ENCODE data around the gene DMAC2.

DMAC2 gene

GRCh38 chr19:41408256-41408655 lies 31.5 kb downstream of the DMAC2 start:
- Histone ChIP-seq H4K8ac (ENCODE audit: low read depth, low read length) (no peak overlapping the region), H3K23ac (ENCODE audit: low read length) (no peak overlapping the region), H3K56ac (ENCODE audit: low read length) (no peak overlapping the region), H3K4ac (ENCODE audit: low read depth, low read length) (no peak overlapping the region), H2BK5ac (ENCODE audit: low read length) (no peak overlapping the region), H2BK120ac (ENCODE audit: low read depth, low read length) (no peak overlapping the region), H3K27me3 (ENCODE audit: insufficient read depth, low read length, poor library complexity) (no peaks in the 10 kb centered on the region), H2AK5ac (ENCODE audit: low read length) (no peak overlapping the region), H3K9ac (ENCODE audit: low read length) (no peak overlapping the region), H3K4me1 (ENCODE audit: control insufficient read depth, low read depth, low read length) (peaks cover 5% of the 10 kb centered on the region), H3K4me3 (ENCODE audit: low read length) (no peak overlapping the region), H3K4me2 (ENCODE audit: low read length) (no peak overlapping the region), H3K36me3 (ENCODE audit: control insufficient read depth, insufficient read depth, low read length) (no peaks in the 10 kb centered on the region), H2BK15ac (replicated peaks; ENCODE audit: low read depth) (no peak overlapping the region), H4K5ac (ENCODE audit: low read length) (no peak overlapping the region), H3K18ac (ENCODE audit: low read length) (no peak overlapping the region), H3K79me2 (ENCODE audit: control insufficient read depth, insufficient read depth, low read length) (no peaks in the 10 kb centered on the region), H3K27ac (ENCODE audit: low read depth, low read length) (no peak overlapping the region), H3K79me1 (ENCODE audit: low read length) (no peaks in the 10 kb centered on the region)
- no CpG with 5 or more reads among the region's 4 CpGs for WGBS (ENCODE audit: extremely low coverage, insufficient coverage, low lambda C conversion rate)
- DNase-seq, result peak; percentile 59

DNA sequence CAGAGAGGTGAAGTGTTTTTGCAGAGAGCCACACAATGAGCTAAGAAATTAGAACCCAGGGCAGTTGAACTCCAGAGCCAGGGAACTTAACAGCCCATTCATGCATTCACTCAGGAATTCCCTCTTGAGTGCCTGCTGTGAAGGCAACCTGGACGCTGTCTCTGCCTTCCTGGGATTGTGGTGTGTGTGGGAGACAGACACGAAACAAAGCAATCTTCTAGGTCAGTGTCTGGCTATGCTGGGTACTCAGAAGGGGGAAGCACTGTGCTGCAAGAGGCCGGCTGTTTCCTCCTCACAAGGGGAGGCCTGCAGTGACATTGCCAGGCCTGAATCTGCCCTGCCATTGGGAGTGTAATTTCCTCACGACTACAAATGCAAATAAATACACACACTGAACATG lies 32.4 kb downstream of the DMAC2 start:
- H3K9ac ChIP-seq (ENCODE audit: low read length), result peak overlapping the region; percentile 50
- H3K56ac ChIP-seq (ENCODE audit: low read length), result peak overlapping the region; percentile 60
- no peak overlapping the region for H2BK15ac ChIP-seq (replicated peaks; ENCODE audit: low read depth)
- H3K4me1 ChIP-seq (ENCODE audit: control insufficient read depth, low read depth, low read length), result peaks cover 5% of the 10 kb centered on the region
- no peak overlapping the region for H4K5ac ChIP-seq (ENCODE audit: low read length)
- peak overlapping the region; percentile 71 for H3K27ac ChIP-seq (ENCODE audit: low read depth, low read length)
- H3K79me2 ChIP-seq (ENCODE audit: control insufficient read depth, insufficient read depth, low read length), result no peaks in the 10 kb centered on the region
- H3K23ac ChIP-seq (ENCODE audit: low read length), result no peak overlapping the region
- DNase-seq, result peak; percentile 67
- H3K36me3 ChIP-seq (ENCODE audit: control insufficient read depth, insufficient read depth, low read length), result no peaks in the 10 kb centered on the region
- H3K27me3 ChIP-seq (ENCODE audit: insufficient read depth, low read length, poor library complexity), result no peaks in the 10 kb centered on the region
- H3K4me2 ChIP-seq (ENCODE audit: low read length), result no peak overlapping the region
- no CpG with 5 or more reads among the region's 4 CpGs for WGBS (ENCODE audit: extremely low coverage, insufficient coverage, low lambda C conversion rate)
- no peak overlapping the region for H3K4me3 ChIP-seq (ENCODE audit: low read length)
- no peak overlapping the region for H2AK5ac ChIP-seq (ENCODE audit: low read length)
- no peak overlapping the region for H2BK5ac ChIP-seq (ENCODE audit: low read length)
- no peak overlapping the region for H4K8ac ChIP-seq (ENCODE audit: low read depth, low read length)
- H3K4ac ChIP-seq (ENCODE audit: low read depth, low read length), result no peak overlapping the region
- no peak overlapping the region for H2BK120ac ChIP-seq (ENCODE audit: low read depth, low read length)
- no peak overlapping the region for H3K18ac ChIP-seq (ENCODE audit: low read length)
- H3K79me1 ChIP-seq (ENCODE audit: low read length), result no peaks in the 10 kb centered on the region

DNA sequence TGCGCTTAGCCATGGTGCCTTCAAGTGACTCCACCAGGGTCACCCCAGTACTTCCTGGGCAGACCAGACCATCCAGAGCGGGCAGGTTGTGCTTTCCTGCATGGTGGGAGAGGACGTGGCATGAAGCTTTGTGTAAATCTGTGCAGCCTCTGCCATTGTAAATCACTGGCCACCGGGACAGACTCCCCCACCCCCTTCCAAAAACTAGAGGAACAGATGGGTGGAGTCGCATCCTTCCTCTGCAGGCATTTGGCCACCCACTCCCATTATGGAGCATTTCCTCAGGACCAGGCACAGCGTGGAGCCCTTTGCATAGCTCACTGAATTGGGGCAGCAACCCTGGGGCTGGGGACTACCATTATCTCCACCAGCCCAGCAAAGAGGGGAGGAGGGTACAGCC lies 33.9 kb downstream of the DMAC2 start:
- Histone ChIP-seq H3K56ac (ENCODE audit: low read length) (no peak overlapping the region), H3K4me2 (ENCODE audit: low read length) (no peak overlapping the region), H3K79me2 (ENCODE audit: control insufficient read depth, insufficient read depth, low read length) (no peaks in the 10 kb centered on the region), H3K27ac (ENCODE audit: low read depth, low read length) (no peak overlapping the region), H2BK120ac (ENCODE audit: low read depth, low read length) (no peak overlapping the region), H3K36me3 (ENCODE audit: control insufficient read depth, insufficient read depth, low read length) (no peaks in the 10 kb centered on the region), H3K79me1 (ENCODE audit: low read length) (no peaks in the 10 kb centered on the region), H2AK5ac (ENCODE audit: low read length) (no peak overlapping the region), H3K18ac (ENCODE audit: low read length) (no peak overlapping the region), H4K5ac (ENCODE audit: low read length) (no peak overlapping the region), H2BK15ac (replicated peaks; ENCODE audit: low read depth) (no peak overlapping the region), H3K4ac (ENCODE audit: low read depth, low read length) (no peak overlapping the region), H4K8ac (ENCODE audit: low read depth, low read length) (no peak overlapping the region), H3K9ac (ENCODE audit: low read length) (no peak overlapping the region), H2BK5ac (ENCODE audit: low read length) (no peak overlapping the region), H3K4me1 (ENCODE audit: control insufficient read depth, low read depth, low read length) (peaks cover 5% of the 10 kb centered on the region), H3K23ac (ENCODE audit: low read length) (no peak overlapping the region), H3K27me3 (ENCODE audit: insufficient read depth, low read length, poor library complexity) (no peaks in the 10 kb centered on the region), H3K4me3 (ENCODE audit: low read length) (no peak overlapping the region)
- WGBS (ENCODE audit: extremely low coverage, insufficient coverage, low lambda C conversion rate), result no CpG with 5 or more reads among the region's 6 CpGs
- DNase-seq, result no peak

- no peak overlapping the region for H2BK5ac ChIP-seq (ENCODE audit: low read length)
- H2BK120ac ChIP-seq (ENCODE audit: low read depth, low read length), result no peak overlapping the region
- peaks cover 3% of the 10 kb centered on the region for H3K79me2 ChIP-seq (ENCODE audit: control insufficient read depth, insufficient read depth, low read length)
- no peak overlapping the region for H3K23ac ChIP-seq (ENCODE audit: low read length)
- H3K79me1 ChIP-seq (ENCODE audit: low read length), result peaks cover 3% of the 10 kb centered on the region
- no peaks in the 10 kb centered on the region for H3K36me3 ChIP-seq (ENCODE audit: control insufficient read depth, insufficient read depth, low read length)
- no peak overlapping the region for H4K5ac ChIP-seq (ENCODE audit: low read length)
- no peak overlapping the region for H3K9ac ChIP-seq (ENCODE audit: low read length)
- H3K18ac ChIP-seq (ENCODE audit: low read length), result no peak overlapping the region
- no peak overlapping the region for H2AK5ac ChIP-seq (ENCODE audit: low read length)
- WGBS (ENCODE audit: extremely low coverage, insufficient coverage, low lambda C conversion rate), result no CpG with 5 or more reads among the region's 12 CpGs
- H3K4ac ChIP-seq (ENCODE audit: low read depth, low read length), result no peak overlapping the region
- no peak overlapping the region for H2BK15ac ChIP-seq (replicated peaks; ENCODE audit: low read depth)
- H3K4me2 ChIP-seq (ENCODE audit: low read length), result no peak overlapping the region
- H3K56ac ChIP-seq (ENCODE audit: low read length), result no peak overlapping the region
- no peak overlapping the region for H3K27ac ChIP-seq (ENCODE audit: low read depth, low read length)
- H3K4me1 ChIP-seq (ENCODE audit: control insufficient read depth, low read depth, low read length), result peaks cover 5% of the 10 kb centered on the region
- no peak overlapping the region for H3K4me3 ChIP-seq (ENCODE audit: low read length)
- H3K27me3 ChIP-seq (ENCODE audit: insufficient read depth, low read length, poor library complexity), result no peaks in the 10 kb centered on the region
- no peak overlapping the region for H4K8ac ChIP-seq (ENCODE audit: low read depth, low read length)
- no peak for DNase-seq
Measured at GRCh38 chr19:41403181-41403970, 36.3 kb downstream of the DMAC2 start.

DNA sequence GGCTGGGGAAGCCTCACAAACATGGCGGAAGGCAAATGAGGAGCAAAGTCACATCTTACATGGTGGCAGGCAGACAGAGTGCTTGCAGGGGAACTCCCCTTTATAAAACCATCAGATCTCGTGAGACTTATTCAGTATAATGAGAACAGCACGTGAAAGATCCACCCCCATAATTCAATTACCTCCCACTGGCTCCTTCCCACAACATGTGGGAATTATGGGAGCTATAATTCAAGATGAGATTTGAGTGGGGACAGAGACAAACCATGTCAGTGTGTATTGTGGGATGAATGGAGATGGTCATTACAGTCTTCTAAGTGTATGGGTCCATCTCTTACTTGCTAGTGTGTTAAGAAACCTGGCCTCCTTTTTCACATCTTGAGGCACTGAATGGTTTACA lies 37.7 kb downstream of the DMAC2 start:
- H3K27ac ChIP-seq (ENCODE audit: low read depth, low read length), result no peak overlapping the region
- no peak overlapping the region for H3K4me2 ChIP-seq (ENCODE audit: low read length)
- DNase-seq, result no peak
- H3K4me1 ChIP-seq (ENCODE audit: control insufficient read depth, low read depth, low read length), result no peaks in the 10 kb centered on the region
- H3K79me2 ChIP-seq (ENCODE audit: control insufficient read depth, insufficient read depth, low read length), result peaks cover 8% of the 10 kb centered on the region
- no peak overlapping the region for H2AK5ac ChIP-seq (ENCODE audit: low read length)
- no peak overlapping the region for H3K18ac ChIP-seq (ENCODE audit: low read length)
- H2BK15ac ChIP-seq (replicated peaks; ENCODE audit: low read depth), result no peak overlapping the region
- no peak overlapping the region for H4K8ac ChIP-seq (ENCODE audit: low read depth, low read length)
- no peak overlapping the region for H4K5ac ChIP-seq (ENCODE audit: low read length)
- H3K36me3 ChIP-seq (ENCODE audit: control insufficient read depth, insufficient read depth, low read length), result no peaks in the 10 kb centered on the region
- H3K23ac ChIP-seq (ENCODE audit: low read length), result no peak overlapping the region
- no peak overlapping the region for H3K9ac ChIP-seq (ENCODE audit: low read length)
- WGBS (ENCODE audit: extremely low coverage, insufficient coverage, low lambda C conversion rate), result no CpG with 5 or more reads among the region's 3 CpGs
- H2BK5ac ChIP-seq (ENCODE audit: low read length), result no peak overlapping the region
- no peak overlapping the region for H2BK120ac ChIP-seq (ENCODE audit: low read depth, low read length)
- no peak overlapping the region for H3K4me3 ChIP-seq (ENCODE audit: low read length)
- no peaks in the 10 kb centered on the region for H3K27me3 ChIP-seq (ENCODE audit: insufficient read depth, low read length, poor library complexity)
- H3K56ac ChIP-seq (ENCODE audit: low read length), result no peak overlapping the region
- no peak overlapping the region for H3K4ac ChIP-seq (ENCODE audit: low read depth, low read length)
- peaks cover 7% of the 10 kb centered on the region for H3K79me1 ChIP-seq (ENCODE audit: low read length)

DNA sequence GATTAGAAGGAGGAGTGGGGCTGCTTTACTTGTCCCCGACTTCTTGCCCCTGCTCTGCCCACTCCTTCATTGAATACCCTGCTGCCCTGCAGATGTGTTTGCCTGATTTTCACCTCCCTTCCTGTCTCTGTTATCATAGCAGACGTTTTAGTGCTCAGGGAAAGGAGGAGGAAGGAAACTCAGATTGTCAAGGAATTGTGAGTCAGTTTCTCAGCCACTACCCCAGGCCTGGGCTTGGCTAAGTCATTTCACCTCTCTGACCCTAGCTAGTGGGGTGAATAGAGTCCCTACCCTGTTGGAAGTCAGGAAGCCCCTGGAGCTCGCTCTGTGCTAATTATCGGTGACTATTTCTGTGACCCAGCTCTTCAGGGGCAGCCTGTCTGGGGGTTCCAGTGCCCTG lies 38.2 kb downstream of the DMAC2 start:
- H3K4me2 ChIP-seq (ENCODE audit: low read length), result no peak overlapping the region

More for the DNA sequence above, 38.2 kb downstream of the DMAC2 start:
- Histone ChIP-seq H3K36me3 (ENCODE audit: control insufficient read depth, insufficient read depth, low read length) (no peaks in the 10 kb centered on the region), H2BK120ac (ENCODE audit: low read depth, low read length) (no peak overlapping the region), H3K23ac (ENCODE audit: low read length) (no peak overlapping the region), H3K4me1 (ENCODE audit: control insufficient read depth, low read depth, low read length) (no peaks in the 10 kb centered on the region), H3K27me3 (ENCODE audit: insufficient read depth, low read length, poor library complexity) (no peaks in the 10 kb centered on the region), H2BK5ac (ENCODE audit: low read length) (no peak overlapping the region), H3K56ac (ENCODE audit: low read length) (no peak overlapping the region), H3K79me2 (ENCODE audit: control insufficient read depth, insufficient read depth, low read length) (peaks cover 9% of the 10 kb centered on the region), H3K4me3 (ENCODE audit: low read length) (no peak overlapping the region), H3K27ac (ENCODE audit: low read depth, low read length) (no peak overlapping the region), H3K9ac (ENCODE audit: low read length) (no peak overlapping the region), H4K8ac (ENCODE audit: low read depth, low read length) (no peak overlapping the region), H3K4ac (ENCODE audit: low read depth, low read length) (no peak overlapping the region), H4K5ac (ENCODE audit: low read length) (no peak overlapping the region), H2BK15ac (replicated peaks; ENCODE audit: low read depth) (no peak overlapping the region), H2AK5ac (ENCODE audit: low read length) (no peak overlapping the region), H3K79me1 (ENCODE audit: low read length) (peaks cover 9% of the 10 kb centered on the region), H3K18ac (ENCODE audit: low read length) (no peak overlapping the region)
- no CpG with 5 or more reads among the region's 4 CpGs for WGBS (ENCODE audit: extremely low coverage, insufficient coverage, low lambda C conversion rate)
- DNase-seq, result no peak
